ENCODE results near the gene GGCX.

- TF ChIP-seq POLR2A (IDR thresholded peaks at IDR 0.05) (no peak), CTCF (IDR thresholded peaks at IDR 0.05) (no peak), POLR2AphosphoS5 (IDR thresholded peaks at IDR 0.05) (no peak), EP300 (IDR thresholded peaks at IDR 0.05) (no peak)
Observed at GRCh38 chr2:85601771-85602475, 40.6 kb upstream of the GGCX start.
